AG09309 (cell line): ENCODE results near the gene PRKG1.

Experiments
- DNase-seq: peaks from one replicate; pipeline ENCODE4 v3.0.0-alpha.2; 2010; ENCODE audit warnings: low read depth
- H3K4me3 ChIP-seq: 2 replicates; pipeline ENCODE4 v1.5.1; 2011; ENCODE audit warnings: mild to moderate bottlenecking, low read depth, low read length, moderate library complexity; ENCODE audit not compliant: control insufficient read depth
- CTCF ChIP-seq: IDR thresholded peaks from 2 replicates; pipeline ENCODE4 v1.5.1; 2011; ENCODE audit warnings: mild to moderate bottlenecking, low read depth, low read length, inconsistent platforms; ENCODE audit not compliant: insufficient read depth, control insufficient read depth; ENCODE audit errors: missing control alignments

PRKG1 gene

GRCh38 chr10:51137756-51138529, 63.7 kb downstream of the PRKG1 start:
- no peak for TF ChIP-seq CTCF
- DNase-seq: peak; percentile 53
- no peak overlapping the region for H3K4me3 ChIP-seq

- no peak for TF ChIP-seq CTCF
- H3K4me3 ChIP-seq: no peak overlapping the region
- DNase-seq: no peak
Measured at GRCh38 chr10:51139176-51139575, 64.9 kb downstream of the PRKG1 start.

- no peak overlapping the region for H3K4me3 ChIP-seq
- no peak for DNase-seq
- TF ChIP-seq CTCF: no peak
Measured at GRCh38 chr10:51141010-51141409, 66.7 kb downstream of the PRKG1 start.

GRCh38 chr10:51144161-51144781, 70.0 kb downstream of the PRKG1 start:
- DNase-seq: no peak
- TF ChIP-seq CTCF: no peak

GRCh38 chr10:51145375-51145774, 71.1 kb downstream of the PRKG1 start:
- no peak for DNase-seq
- TF ChIP-seq CTCF: no peak
- H3K4me3 ChIP-seq: no peak overlapping the region

More at GRCh38 chr10:51144161-51144781, 70.0 kb downstream of the PRKG1 start:
- no peak overlapping the region for H3K4me3 ChIP-seq

GRCh38 chr10:51147644-51148399, 73.5 kb downstream of the PRKG1 start:
- DNase-seq: no peak
- TF ChIP-seq CTCF: no peak
- H3K4me3 ChIP-seq: no peak overlapping the region
